SK-N-SH (cell line): ENCODE measurements around the gene VASP.

Experiments
- POLR2AphosphoS5 ChIP-seq: IDR thresholded peaks from 2 replicates; pipeline ENCODE4 v1.6.1; 2012; ENCODE audit warnings: low read depth, low read length
- TEAD4 ChIP-seq: IDR thresholded peaks from 2 replicates; pipeline ENCODE4 v1.4.0; 2012; ENCODE audit warnings: mild to moderate bottlenecking, borderline replicate concordance; ENCODE audit not compliant: insufficient read depth

- TF ChIP-seq POLR2AphosphoS5 (no peak), TEAD4 (no peak)
These were observed 40.0 kb downstream of the VASP start for GRCh38 chr19:45547211-45547770.
